SK-N-SH (cell line): ENCODE measurements around the gene CYLC2. TPM values are rescaled to one million over a fixed set of nuclear protein-coding genes. Genes with fewer than 3 reads are reported as not detected.

Experiments
- CTCF ChIA-PET: fragments of 300-600, 350-600 bp; formaldehyde crosslinking; extraction: SDS; loops from one replicate; lab custom pipeline; 2021; lab: Yijun Ruan, JAX
- POLR2A ChIA-PET: fragments of 350-600 bp; sonication (Branson Sonifier 250); formaldehyde crosslinking; extraction: SDS; loops from one replicate; lab custom pipeline; 2020; ENCODE audit warnings: antibody characterized with exemption, inconsistent platforms; lab: Yijun Ruan, JAX
- DNase-seq: peaks from one replicate; pipeline ENCODE4 v3.0.0; 2012
- H2AFZ ChIP-seq: fragments of 200-600 bp; sonication (generic); 2 replicates; pipeline ENCODE4 v1.8.1; 2016; ENCODE audit warnings: antibody characterized with exemption, mild to moderate bottlenecking, low read depth
- H3F3A ChIP-seq: fragments of 200-600 bp; sonication (generic); replicated peaks from 2 replicates; pipeline ENCODE3; 2016; ENCODE audit warnings: antibody characterized with exemption, mild to moderate bottlenecking; ENCODE audit not compliant: insufficient read depth
- H3K27ac ChIP-seq, 2 experiments: fragments of 200-500 bp in 1 of 2; fragments of 200-600 bp in 1 of 2; sonication (Bioruptor generic) in 1 of 2; sonication (generic), shearing (Covaris generic) in 1 of 2; 2 replicates each; pipeline versions ENCODE4 v1.5.1 to v1.6.1; 2014 to 2016; ENCODE audit warnings: low read depth in 2 of 2, inconsistent platforms in 1 of 2, low read length in 1 of 2, mild to moderate bottlenecking in 1 of 2, mixed read lengths in 1 of 2
- H3K27me3 ChIP-seq: fragments of 200-600 bp; sonication (generic), shearing (Covaris generic); 2 replicates; pipeline ENCODE4 v1.6.1; 2016; ENCODE audit warnings: mixed run types; ENCODE audit not compliant: insufficient read depth
- H3K36me3 ChIP-seq, 2 experiments: fragments of 200-500 bp in 1 of 2; fragments of 200-600 bp in 1 of 2; sonication (Bioruptor generic) in 1 of 2; sonication (generic) in 1 of 2; replicated peaks in 1 of 2; 2 replicates each; pipeline versions ENCODE3 to v1.5.1; 2014 to 2016; ENCODE audit warnings: low read length in 1 of 2, mild to moderate bottlenecking in 1 of 2; ENCODE audit not compliant: insufficient read depth in 2 of 2, control insufficient read depth in 1 of 2
- H3K4me1 ChIP-seq, 2 experiments: fragments of 200-500 bp in 1 of 2; fragments of 200-600 bp in 1 of 2; sonication (Bioruptor generic) in 1 of 2; sonication (generic), shearing (Covaris generic) in 1 of 2; 2 replicates each; pipeline versions ENCODE4 v1.5.1 to v1.6.1; 2014 to 2016; ENCODE audit warnings: low read depth in 1 of 2, low read length in 1 of 2, mixed run types in 1 of 2; ENCODE audit not compliant: insufficient read depth in 2 of 2, control insufficient read depth in 1 of 2
- H3K4me2 ChIP-seq: fragments of 200-600 bp; sonication (generic), shearing (Covaris generic); 2 replicates; pipeline ENCODE4 v1.6.1; 2017; ENCODE audit warnings: mixed run types
- H3K4me3 ChIP-seq, 2 experiments: fragments of 200-500 bp in 1 of 2; fragments of 200-600 bp in 1 of 2; sonication (Bioruptor generic) in 1 of 2; sonication (generic), shearing (Covaris generic) in 1 of 2; 2 replicates each; pipeline versions ENCODE4 v1.5.1 to v1.8.1; 2014 to 2016; ENCODE audit warnings: low read depth in 2 of 2, inconsistent platforms in 1 of 2, low read length in 1 of 2, mild to moderate bottlenecking in 1 of 2, mixed read lengths in 1 of 2, moderate library complexity in 1 of 2
- H3K79me2 ChIP-seq: fragments of 200-600 bp; sonication (generic); 2 replicates; pipeline ENCODE4 v1.8.1; 2017; ENCODE audit warnings: mild to moderate bottlenecking; ENCODE audit not compliant: insufficient read depth
- H3K9ac ChIP-seq: fragments of 200-600 bp; sonication (generic); 2 replicates; pipeline ENCODE4 v1.6.1; 2017; ENCODE audit warnings: mixed run types
- H3K9me2 ChIP-seq: fragments of 200-600 bp; sonication (generic); 2 replicates; pipeline ENCODE4 v1.6.1; 2017; ENCODE audit warnings: mixed run types
- H3K9me3 ChIP-seq: fragments of 200-600 bp; sonication (generic); 2 replicates; pipeline ENCODE4 v1.6.1; 2017; ENCODE audit warnings: mixed run types, mild to moderate bottlenecking, moderate library complexity
- H4K20me1 ChIP-seq: fragments of 200-600 bp; sonication (generic); 2 replicates; pipeline ENCODE4 v1.6.1; 2017; ENCODE audit warnings: mild to moderate bottlenecking, mixed run types; ENCODE audit not compliant: insufficient read depth
- CHD2 ChIP-seq: fragments of 150-350 bp; IDR thresholded peaks from 2 replicates; pipeline ENCODE4 v1.6.1; 2018; ENCODE audit warnings: low read length; ENCODE audit not compliant: partially characterized antibody
- EP300 ChIP-seq, 2 experiments: IDR thresholded peaks; 2 replicates each; pipeline versions ENCODE4 v1.4.0 to v1.6.1; 2012; ENCODE audit warnings: borderline replicate concordance in 1 of 2, low read depth in 1 of 2, low read length in 1 of 2
- EZH2phosphoT487 ChIP-seq: fragments of 200-600 bp; sonication (generic); IDR thresholded peaks from 2 replicates; pipeline ENCODE4 v1.6.1; 2017; ENCODE audit warnings: low read depth, mixed run types, mild to moderate bottlenecking, antibody characterized with exemption, moderate library complexity, borderline replicate concordance
- FOXM1 ChIP-seq: IDR thresholded peaks from 2 replicates; pipeline ENCODE4 v1.4.0; 2012; ENCODE audit warnings: low read depth, mild to moderate bottlenecking
- GABPA ChIP-seq: IDR thresholded peaks from 2 replicates; pipeline ENCODE4 v1.4.0; 2012; ENCODE audit warnings: low read depth, mild to moderate bottlenecking
- IRF3 ChIP-seq: fragments of 150-350 bp; IDR thresholded peaks from 2 replicates; pipeline ENCODE4 v1.6.1; 2016; ENCODE audit warnings: mild to moderate bottlenecking, low read depth, low read length
- MAX ChIP-seq: IDR thresholded peaks from 2 replicates; pipeline ENCODE4 v1.4.0; 2012; ENCODE audit warnings: low read depth
- MEF2A ChIP-seq: IDR thresholded peaks from 2 replicates; pipeline ENCODE4 v1.4.0; 2012; ENCODE audit warnings: low read depth, borderline replicate concordance
- MXI1 ChIP-seq: IDR thresholded peaks from 2 replicates; pipeline ENCODE4 v1.6.1; 2012; ENCODE audit warnings: mild to moderate bottlenecking, low read depth, low read length, improper control_type of control experiment
- NFIC ChIP-seq: IDR thresholded peaks from 2 replicates; pipeline ENCODE4 v1.4.0; 2012; ENCODE audit warnings: borderline replicate concordance
- NRF1 ChIP-seq: IDR thresholded peaks from 2 replicates; pipeline ENCODE4 v1.6.1; 2012; ENCODE audit warnings: low read depth, mild to moderate bottlenecking, low read length
- PBX3 ChIP-seq: IDR thresholded peaks from 2 replicates; pipeline ENCODE4; 2012
- POLR2AphosphoS5 ChIP-seq: IDR thresholded peaks from 2 replicates; pipeline ENCODE4 v1.6.1; 2012; ENCODE audit warnings: low read depth, low read length
- RAD21 ChIP-seq: IDR thresholded peaks from 2 replicates; pipeline ENCODE4 v1.6.1; 2012; ENCODE audit warnings: mild to moderate bottlenecking, low read length
- RCOR1 ChIP-seq: fragments of 150-350 bp; IDR thresholded peaks from 2 replicates; pipeline ENCODE4 v1.6.1; 2017; ENCODE audit warnings: antibody characterized with exemption, low read length
- TAF1 ChIP-seq: IDR thresholded peaks from 2 replicates; pipeline ENCODE4 v1.6.1; 2012; ENCODE audit warnings: low read depth, mild to moderate bottlenecking, low read length, moderate library complexity, borderline replicate concordance
- TCF12 ChIP-seq: IDR thresholded peaks from 2 replicates; pipeline ENCODE4 v1.4.0; 2012
- USF1 ChIP-seq: IDR thresholded peaks from 2 replicates; pipeline ENCODE4 v1.4.0; 2012; ENCODE audit warnings: low read depth, borderline replicate concordance
- ZBTB33 ChIP-seq: IDR thresholded peaks from 2 replicates; pipeline ENCODE4 v1.4.0; 2012; ENCODE audit warnings: low read depth, borderline replicate concordance
- WGBS: methylation state at CpG from one replicate; pipeline ENCODE4 v1.1.6; 2017; ENCODE audit warnings: low lambda C conversion rate; 5-methylcytosine and 5-hydroxymethylcytosine counted together
- polyA plus RNA-seq, 3 experiments: library from polyadenylated mRNA; depleted of rRNA; stranded (reverse); fragments of >200 nt; gene quantifications; 2 replicates each; pipeline ENCODE4 v1.2.3, GENCODE V29; 2012

Gene CYLC2
- not detected in 2 replicates for polyA plus RNA-seq (2012; rRNA removed)
- polyA plus RNA-seq (2012; cell fraction: cytosol; rRNA removed): not detected in 2 replicates
- polyA plus RNA-seq (2012; cell fraction: nucleus; rRNA removed): not detected in 2 replicates

GRCh38 chr9:102995033-102995432 lies at the start of gene CYLC2:
CYLC2 (plus strand) TSS chr9:102995333; CDS start chr9:102995381, 48 bp downstream.
- Histone ChIP-seq H4K20me1 (no peaks in the 10 kb centered on the region), H3K9ac (no peak within 1 kb of the TSS), H2AFZ (no peak within 1 kb of the TSS), H3K27ac (no peak within 1 kb of the TSS), H3K27me3 (no peaks in the 10 kb centered on the region), H3K9me3 (no peaks in the 10 kb centered on the region), H3K4me3 (no peak within 1 kb of the TSS), H3K4me2 (no peak within 1 kb of the TSS), H3K36me3 (no peaks in the 10 kb centered on the region), H3K4me1 (no peaks in the 10 kb centered on the region), H3F3A (no peaks in the 10 kb centered on the region), H3K79me2 (no peaks in the 10 kb centered on the region), H3K9me2 (no peaks in the 10 kb centered on the region)
- DNase-seq: no peak
- CTCF ChIA-PET: no interaction called here
- POLR2A ChIA-PET: interaction anchor here (0.6 kb wide), 1 partner anchor 11 kb away, joined by 4 read pairs; no protein-coding TSS in a partner anchor
- TF ChIP-seq POLR2AphosphoS5 (no peak), TCF12 (no peak)

GRCh38 chr9:102950346-102950745 lies 44.8 kb upstream of the CYLC2 start:
- no peak for DNase-seq
- Histone ChIP-seq H3K9me3 (no peaks in the 10 kb centered on the region), H3K4me2 (no peak overlapping the region), H3K79me2 (no peaks in the 10 kb centered on the region), H2AFZ (no peak overlapping the region), H3K27me3 (no peaks in the 10 kb centered on the region), H3K36me3 (no peaks in the 10 kb centered on the region), H3K9me2 (no peaks in the 10 kb centered on the region), H3F3A (no peaks in the 10 kb centered on the region), H3K4me3 (no peak overlapping the region), H3K4me1 (no peaks in the 10 kb centered on the region), H4K20me1 (no peaks in the 10 kb centered on the region), H3K27ac (no peak overlapping the region), H3K9ac (no peak overlapping the region)
- no peak for TF ChIP-seq MEF2A
- no peak for TF ChIP-seq MAX
- TF ChIP-seq ZBTB33: no peak
- TF ChIP-seq EP300 (IDR thresholded peaks at IDR 0.05; ENCODE audit: borderline replicate concordance in 1 of 2, low read depth in 1 of 2, low read length in 1 of 2): no peak
- ChIA-PET CTCF (no interaction called here), POLR2A (no interaction called here)
- 0% methylated on average over 2 of the region's 2 CpGs for WGBS

GRCh38 chr9:102966999-102967398 lies 28.1 kb upstream of the CYLC2 start:
- no peaks in the 10 kb centered on the region for H4K20me1 ChIP-seq
- H3K9me3 ChIP-seq: no peaks in the 10 kb centered on the region
- no peaks in the 10 kb centered on the region for H3K9me2 ChIP-seq
- no peaks in the 10 kb centered on the region for H3F3A ChIP-seq
- no peak overlapping the region for H3K9ac ChIP-seq
- no peak for DNase-seq
- H3K36me3 ChIP-seq: no peaks in the 10 kb centered on the region
- H3K4me3 ChIP-seq: no peak overlapping the region
- ChIA-PET CTCF (no interaction called here), POLR2A (no interaction called here)
- H3K4me2 ChIP-seq: no peak overlapping the region
- H3K27ac ChIP-seq: no peak overlapping the region
- H3K79me2 ChIP-seq: no peaks in the 10 kb centered on the region
- 17% methylated on average over 7 of the region's 7 CpGs for WGBS
- no peaks in the 10 kb centered on the region for H3K4me1 ChIP-seq
- no peak overlapping the region for H2AFZ ChIP-seq
- H3K27me3 ChIP-seq: no peaks in the 10 kb centered on the region
- no peak for TF ChIP-seq MXI1
- TF ChIP-seq PBX3: no peak
- TF ChIP-seq TAF1: no peak
- TF ChIP-seq GABPA: no peak
- TF ChIP-seq FOXM1: no peak
- TF ChIP-seq IRF3: no peak
- TF ChIP-seq EZH2phosphoT487: no peak
- TF ChIP-seq RAD21: no peak
- no peak for TF ChIP-seq POLR2AphosphoS5
- no peak for TF ChIP-seq USF1
- TF ChIP-seq RCOR1: no peak
- TF ChIP-seq NFIC: no peak
- no peak for TF ChIP-seq CHD2
- TF ChIP-seq NRF1: no peak
